ENCODE measurements around the gene EDAR. TPM values are rescaled to one million over a fixed set of nuclear protein-coding genes. Genes with fewer than 3 reads are reported as not detected.

EDAR gene
- total RNA-seq, 1 experiment from 2014 or later, result 0.15 TPM

- RAD21 ChIA-PET (ENCODE audit: low non-redundant PET in 1 of 2, low total read pairs in 2 of 2, uncharacterized antibody in 2 of 2, unreplicated experiment in 2 of 2), result no interaction called here
- no peaks in the 10 kb centered on the region for H3K79me2 ChIP-seq (ENCODE audit: insufficient read depth, low read length)
- no peak for ATAC-seq
- no peak overlapping the region for H3K4me2 ChIP-seq (ENCODE audit: low read length)
- H4K20me1 ChIP-seq (ENCODE audit: insufficient read depth), result no peaks in the 10 kb centered on the region
- CTCF ChIA-PET, result no interaction called here
- no peaks in the 10 kb centered on the region for H3K9me3 ChIP-seq (ENCODE audit: control insufficient read depth in 1 of 2, insufficient read depth in 1 of 2, low read depth in 1 of 2, low read length in 2 of 2)
- BruUV-seq (replicated peaks), result no TSS peak
- intact Hi-C loops (cut with micrococcal nuclease), result no loop called here
- no peak for TF ChIP-seq EGR1 (IDR thresholded peaks at IDR 0.05; ENCODE audit: low read depth)
- no peak for TF ChIP-seq ELF1 (IDR thresholded peaks at IDR 0.05; ENCODE audit: borderline replicate concordance, low read depth)
- no peak for TF ChIP-seq FOSL1 (IDR thresholded peaks at IDR 0.05; ENCODE audit: low read depth)
- no peak for TF ChIP-seq ZBTB33 (IDR thresholded peaks at IDR 0.05; ENCODE audit: extremely low read depth, insufficient replicate concordance, low read length)
- TF ChIP-seq ZNF274 (IDR thresholded peaks at IDR 0.05; ENCODE audit: low read depth, low read length), result no peak
- TF ChIP-seq JUND (IDR thresholded peaks at IDR 0.05), result no peak
- no peak for TF ChIP-seq YY1 (IDR thresholded peaks at IDR 0.05; ENCODE audit: extremely low read depth, insufficient replicate concordance, low read depth, low read length)
- TF ChIP-seq ZFX (IDR thresholded peaks at IDR 0.05), result no peak
- TF ChIP-seq SP1 (IDR thresholded peaks at IDR 0.05; ENCODE audit: low read depth), result no peak
- TF ChIP-seq CBX3 (IDR thresholded peaks at IDR 0.05; ENCODE audit: low read depth), result no peak
- no peak for TF ChIP-seq EZH2 (IDR thresholded peaks at IDR 0.05)
- no peak for TF ChIP-seq SRF (IDR thresholded peaks at IDR 0.05; ENCODE audit: low read depth)
- no peak for TF ChIP-seq POLR2A (IDR thresholded peaks at IDR 0.05; ENCODE audit: borderline replicate concordance, extremely low read depth, insufficient read depth, insufficient read length)
- no peak for TF ChIP-seq TCF7L2 (IDR thresholded peaks at IDR 0.05; ENCODE audit: borderline replicate concordance, extremely low read depth, insufficient read depth, insufficient read length)
- no peaks in the 10 kb centered on the region for H3K27me3 ChIP-seq (ENCODE audit: insufficient read depth, low read length)
- H3K27ac ChIP-seq (ENCODE audit: low read depth, low read length), result no peak overlapping the region
- DNase-seq (ENCODE audit: low read depth, low spot score), result no peak
- H3K4me1 ChIP-seq (ENCODE audit: control insufficient read depth in 1 of 2, insufficient read depth in 2 of 2, low read length in 2 of 2), result no peaks in the 10 kb centered on the region; a peak in 1 of 4 replicates
- no peaks in the 10 kb centered on the region for H3K36me3 ChIP-seq (ENCODE audit: control insufficient read depth in 1 of 2, insufficient read depth in 2 of 2, low read length in 2 of 2)
- H2AFZ ChIP-seq (ENCODE audit: low read depth, low read length, poor library complexity, severe bottlenecking), result no peak overlapping the region
- POLR2A ChIA-PET, result no interaction called here
- H3K9ac ChIP-seq (ENCODE audit: low read length), result no peak overlapping the region
- H3K4me3 ChIP-seq (replicated peaks in 1 of 2; ENCODE audit: low read depth in 1 of 2, low read length in 2 of 2), result no peak overlapping the region
- H3K9me2 ChIP-seq (ENCODE audit: insufficient read depth), result no peaks in the 10 kb centered on the region
Observed at GRCh38 chr2:109029490-109030201, 40.6 kb upstream of the EDAR start.
